GM12892 (cell line): Measurements from ENCODE around the gene TRIM17.

Source experiments
- POLR2A ChIP-seq: IDR thresholded peaks from 2 replicates; pipeline ENCODE4 v1.6.1; 2011; ENCODE audit warnings: low read depth, low read length, control low read depth
- POLR2AphosphoS5 ChIP-seq: IDR thresholded peaks from 2 replicates; pipeline ENCODE4 v1.6.1; 2011; ENCODE audit warnings: low read depth, low read length, control low read depth
- TAF1 ChIP-seq: IDR thresholded peaks from 2 replicates; pipeline ENCODE4 v1.6.1; 2011; ENCODE audit warnings: low read depth, mild to moderate bottlenecking, control low read depth, low read length, borderline replicate concordance

DNA sequence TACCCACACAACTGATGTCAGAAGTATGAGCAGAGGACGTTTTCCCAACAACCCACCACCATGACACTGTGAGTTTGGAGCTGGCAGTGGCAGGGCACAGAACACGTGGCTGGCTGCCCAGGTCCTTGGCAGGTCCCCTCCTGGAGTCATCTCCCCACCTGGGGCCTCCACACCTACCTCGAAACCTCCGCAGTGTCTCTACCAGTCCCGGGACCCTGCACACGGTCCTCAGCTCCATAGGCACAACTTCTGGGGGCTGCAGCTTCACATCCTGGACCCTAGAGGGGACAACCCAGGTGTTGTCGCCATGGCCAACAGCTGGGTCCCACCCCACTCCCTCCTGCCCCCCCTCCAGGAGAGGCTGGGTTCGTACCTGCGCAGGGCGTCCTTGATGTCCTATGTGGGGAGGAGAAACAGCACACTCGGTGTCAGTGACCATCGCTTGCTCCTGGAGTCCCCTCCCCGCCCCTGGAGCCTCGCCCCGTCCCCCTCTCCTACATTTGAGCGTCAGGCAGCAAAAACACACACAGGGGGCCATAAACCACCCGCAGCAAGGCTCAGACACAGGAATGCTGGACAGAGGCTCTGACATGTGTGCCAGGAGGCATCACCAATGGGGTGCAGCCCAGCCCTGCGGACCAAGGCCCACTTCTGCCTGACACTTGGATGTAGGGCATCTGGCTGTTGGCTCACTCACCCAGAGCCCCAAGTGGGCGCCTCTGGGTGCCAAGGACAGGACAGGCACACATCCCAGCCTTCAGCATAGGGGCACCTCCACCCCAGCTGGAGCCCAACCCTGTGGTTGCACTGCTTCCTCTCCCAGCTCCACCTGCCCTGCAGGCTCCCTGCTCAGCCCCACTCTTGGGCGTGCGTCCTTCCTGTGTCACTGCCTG lies 19.6 kb downstream of the TRIM17 start:
- TF ChIP-seq POLR2A, result no peak
- no peak for TF ChIP-seq POLR2AphosphoS5
- no peak for TF ChIP-seq TAF1
